Activated naive CD4-positive, alpha-beta T cell treated with anti-CD3 and anti-CD28 coated beads, Interleukin-2, amount 10 ng/mL, durations not matched to agents 7 days and 5 days (primary cell): Measurements from ENCODE around the gene CEP112.

Experiments used
- CTCF ChIA-PET: fragments of 350-600 bp; sonication (Branson Sonifier 250); formaldehyde crosslinking; loops from one replicate; lab custom pipeline; 2021; ENCODE audit warnings: antibody characterized with exemption; lab: Charles Lee
- DNase-seq: peaks from one replicate; pipeline ENCODE4 v3.0.0-alpha.2; 2020
- H3K27ac Mint-ChIP-seq: one replicate; pipeline ENCODE4 v1.8.0; 2021; ENCODE audit warnings: mild to moderate bottlenecking, moderate library complexity, mixed read lengths
- H3K27me3 Mint-ChIP-seq: one replicate; pipeline ENCODE4 v1.8.0; 2021; ENCODE audit warnings: mild to moderate bottlenecking, mixed read lengths
- H3K36me3 Mint-ChIP-seq: one replicate; pipeline ENCODE4 v1.8.0; 2021; ENCODE audit warnings: mixed read lengths
- H3K4me1 Mint-ChIP-seq: one replicate; pipeline ENCODE4 v1.8.0; 2021; ENCODE audit warnings: mixed read lengths
- H3K4me3 Mint-ChIP-seq: one replicate; pipeline ENCODE4 v1.8.0; 2021; ENCODE audit warnings: mild to moderate bottlenecking, moderate library complexity, mixed read lengths
- H3K9me3 Mint-ChIP-seq: one replicate; pipeline ENCODE4 v1.8.0; 2021; ENCODE audit warnings: mixed read lengths

Gene CEP112

GRCh38 chr17:65655706-65656105, 536.2 kb downstream of the CEP112 start:
- CTCF ChIA-PET, result no interaction called here

GRCh38 chr17:65644545-65644944, 547.4 kb downstream of the CEP112 start:
- Mint-ChIP-seq H3K36me3 (no peaks in the 10 kb centered on the region), H3K27ac (no peak overlapping the region), H3K27me3 (no peaks in the 10 kb centered on the region), H3K4me1 (no peaks in the 10 kb centered on the region), H3K4me3 (no peak overlapping the region), H3K9me3 (peaks cover 18% of the 10 kb centered on the region)
- DNase-seq, result no peak
- CTCF ChIA-PET, result no interaction called here

More at GRCh38 chr17:65655706-65656105, 536.2 kb downstream of the CEP112 start:
- H3K27ac Mint-ChIP-seq, result no peak overlapping the region
- H3K4me3 Mint-ChIP-seq, result no peak overlapping the region
- peaks cover 4% of the 10 kb centered on the region for H3K27me3 Mint-ChIP-seq
- no peaks in the 10 kb centered on the region for H3K36me3 Mint-ChIP-seq
- peaks cover 2% of the 10 kb centered on the region for H3K4me1 Mint-ChIP-seq
- no peak for DNase-seq
- no peaks in the 10 kb centered on the region for H3K9me3 Mint-ChIP-seq

- CTCF ChIA-PET, result no interaction called here
- Mint-ChIP-seq H3K4me1 (no peaks in the 10 kb centered on the region), H3K27me3 (no peaks in the 10 kb centered on the region), H3K27ac (no peak overlapping the region), H3K9me3 (peaks cover 6% of the 10 kb centered on the region), H3K36me3 (no peaks in the 10 kb centered on the region), H3K4me3 (no peak overlapping the region)
- no peak for DNase-seq
Measured at GRCh38 chr17:65638221-65638975, 553.5 kb downstream of the CEP112 start.

- no peak overlapping the region for H3K27ac Mint-ChIP-seq
- no peak overlapping the region for H3K4me3 Mint-ChIP-seq
- H3K9me3 Mint-ChIP-seq, result peaks cover 6% of the 10 kb centered on the region
- DNase-seq, result no peak
- CTCF ChIA-PET, result no interaction called here
- no peaks in the 10 kb centered on the region for H3K4me1 Mint-ChIP-seq
- H3K36me3 Mint-ChIP-seq, result no peaks in the 10 kb centered on the region
- H3K27me3 Mint-ChIP-seq, result no peaks in the 10 kb centered on the region
Measured at GRCh38 chr17:65637786-65638185, 554.1 kb downstream of the CEP112 start.

GRCh38 chr17:65634533-65634932, 557.4 kb downstream of the CEP112 start:
- Mint-ChIP-seq H3K27me3 (peaks cover 3% of the 10 kb centered on the region), H3K9me3 (no peaks in the 10 kb centered on the region), H3K36me3 (no peaks in the 10 kb centered on the region), H3K27ac (no peak overlapping the region), H3K4me3 (no peak overlapping the region), H3K4me1 (no peaks in the 10 kb centered on the region)
- no peak for DNase-seq
- CTCF ChIA-PET, result no interaction called here

- CTCF ChIA-PET, result no interaction called here
- DNase-seq, result no peak
- Mint-ChIP-seq H3K9me3 (no peaks in the 10 kb centered on the region), H3K4me1 (no peaks in the 10 kb centered on the region), H3K36me3 (no peaks in the 10 kb centered on the region), H3K27ac (no peak overlapping the region), H3K27me3 (peaks cover 3% of the 10 kb centered on the region), H3K4me3 (no peak overlapping the region)
Measured at GRCh38 chr17:65633988-65634387, 557.9 kb downstream of the CEP112 start.

- DNase-seq, result no peak
Measured at GRCh38 chr17:65633146-65633881, 558.6 kb downstream of the CEP112 start.

GRCh38 chr17:65630502-65630901, 561.4 kb downstream of the CEP112 start:
- H3K27ac Mint-ChIP-seq, result no peak overlapping the region
- no peaks in the 10 kb centered on the region for H3K4me1 Mint-ChIP-seq
- CTCF ChIA-PET, result no interaction called here
- H3K27me3 Mint-ChIP-seq, result peaks cover 8% of the 10 kb centered on the region
- H3K36me3 Mint-ChIP-seq, result no peaks in the 10 kb centered on the region
- H3K9me3 Mint-ChIP-seq, result no peaks in the 10 kb centered on the region
- no peak for DNase-seq
- H3K4me3 Mint-ChIP-seq, result no peak overlapping the region

More at GRCh38 chr17:65633146-65633881, 558.6 kb downstream of the CEP112 start:
- CTCF ChIA-PET, result no interaction called here
- Mint-ChIP-seq H3K4me1 (no peaks in the 10 kb centered on the region), H3K27me3 (peaks cover 8% of the 10 kb centered on the region), H3K9me3 (no peaks in the 10 kb centered on the region), H3K36me3 (no peaks in the 10 kb centered on the region), H3K27ac (no peak overlapping the region), H3K4me3 (no peak overlapping the region)

GRCh38 chr17:65629234-65629690, 562.7 kb downstream of the CEP112 start:
- no peak for DNase-seq
- Mint-ChIP-seq H3K4me1 (no peaks in the 10 kb centered on the region), H3K9me3 (no peaks in the 10 kb centered on the region), H3K27me3 (peaks cover 8% of the 10 kb centered on the region), H3K36me3 (no peaks in the 10 kb centered on the region), H3K4me3 (no peak overlapping the region), H3K27ac (no peak overlapping the region)
- CTCF ChIA-PET, result no interaction called here

- Mint-ChIP-seq H3K9me3 (no peaks in the 10 kb centered on the region), H3K27ac (no peak overlapping the region), H3K36me3 (no peaks in the 10 kb centered on the region), H3K4me1 (no peaks in the 10 kb centered on the region), H3K4me3 (no peak overlapping the region), H3K27me3 (peaks cover 8% of the 10 kb centered on the region)
- CTCF ChIA-PET, result no interaction called here
- DNase-seq, result no peak
Measured at GRCh38 chr17:65628644-65629036, 563.3 kb downstream of the CEP112 start.

- Mint-ChIP-seq H3K36me3 (no peaks in the 10 kb centered on the region), H3K4me3 (no peak overlapping the region), H3K27ac (no peak overlapping the region), H3K9me3 (no peaks in the 10 kb centered on the region), H3K4me1 (no peaks in the 10 kb centered on the region), H3K27me3 (peaks cover 8% of the 10 kb centered on the region)
- CTCF ChIA-PET, result no interaction called here
- DNase-seq, result no peak
Measured at GRCh38 chr17:65627891-65628643, 563.9 kb downstream of the CEP112 start.

- H3K4me3 Mint-ChIP-seq, result no peak overlapping the region
Measured at GRCh38 chr17:65627108-65627507, 564.8 kb downstream of the CEP112 start.

GRCh38 chr17:65626451-65626850, 565.5 kb downstream of the CEP112 start:
- Mint-ChIP-seq H3K9me3 (no peaks in the 10 kb centered on the region), H3K36me3 (no peaks in the 10 kb centered on the region), H3K27me3 (peaks cover 8% of the 10 kb centered on the region), H3K4me1 (no peaks in the 10 kb centered on the region), H3K27ac (no peak overlapping the region), H3K4me3 (no peak overlapping the region)
- DNase-seq, result no peak
- CTCF ChIA-PET, result no interaction called here

More at GRCh38 chr17:65627108-65627507, 564.8 kb downstream of the CEP112 start:
- CTCF ChIA-PET, result no interaction called here
- Mint-ChIP-seq H3K27me3 (peaks cover 8% of the 10 kb centered on the region), H3K9me3 (no peaks in the 10 kb centered on the region), H3K4me1 (no peaks in the 10 kb centered on the region), H3K27ac (no peak overlapping the region), H3K36me3 (no peaks in the 10 kb centered on the region)
- DNase-seq, result no peak

GRCh38 chr17:65618516-65618915, 573.4 kb downstream of the CEP112 start:
- Mint-ChIP-seq H3K4me3 (no peak overlapping the region), H3K27ac (no peak overlapping the region), H3K36me3 (no peaks in the 10 kb centered on the region), H3K27me3 (no peaks in the 10 kb centered on the region), H3K4me1 (no peaks in the 10 kb centered on the region), H3K9me3 (no peaks in the 10 kb centered on the region)
- CTCF ChIA-PET, result no interaction called here
- DNase-seq, result no peak
